ENCODE measurements around the gene FRMPD2. TPM values are rescaled to one million over a fixed set of nuclear protein-coding genes. Genes with fewer than 3 reads are reported as not detected.

FRMPD2 gene
- total RNA-seq, 1 donor from 2014 or later: not detected

- intact Hi-C loops (cut with DNase I): loop anchor here (2.0 to 5.0 kb wide), 3 partner anchors 217 to 806 kb away; no protein-coding TSS in a partner anchor
- no peak for DNase-seq (ENCODE audit: low spot score in 2 of 2)
- peak overlapping the region; percentile 94 to 96 for H3K27ac ChIP-seq
- no peaks in the 10 kb centered on the region for H3K27me3 ChIP-seq
- H3K4me3 ChIP-seq: peak overlapping the region; percentile 88 to 99
- TF ChIP-seq, protein P1, sequence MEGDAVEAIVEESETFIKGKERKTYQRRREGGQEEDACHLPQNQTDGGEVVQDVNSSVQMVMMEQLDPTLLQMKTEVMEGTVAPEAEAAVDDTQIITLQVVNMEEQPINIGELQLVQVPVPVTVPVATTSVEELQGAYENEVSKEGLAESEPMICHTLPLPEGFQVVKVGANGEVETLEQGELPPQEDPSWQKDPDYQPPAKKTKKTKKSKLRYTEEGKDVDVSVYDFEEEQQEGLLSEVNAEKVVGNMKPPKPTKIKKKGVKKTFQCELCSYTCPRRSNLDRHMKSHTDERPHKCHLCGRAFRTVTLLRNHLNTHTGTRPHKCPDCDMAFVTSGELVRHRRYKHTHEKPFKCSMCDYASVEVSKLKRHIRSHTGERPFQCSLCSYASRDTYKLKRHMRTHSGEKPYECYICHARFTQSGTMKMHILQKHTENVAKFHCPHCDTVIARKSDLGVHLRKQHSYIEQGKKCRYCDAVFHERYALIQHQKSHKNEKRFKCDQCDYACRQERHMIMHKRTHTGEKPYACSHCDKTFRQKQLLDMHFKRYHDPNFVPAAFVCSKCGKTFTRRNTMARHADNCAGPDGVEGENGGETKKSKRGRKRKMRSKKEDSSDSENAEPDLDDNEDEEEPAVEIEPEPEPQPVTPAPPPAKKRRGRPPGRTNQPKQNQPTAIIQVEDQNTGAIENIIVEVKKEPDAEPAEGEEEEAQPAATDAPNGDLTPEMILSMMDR (IDR thresholded peaks at IDR 0.05): no peak
- no peaks in the 10 kb centered on the region for H3K36me3 ChIP-seq
- H3K9me3 ChIP-seq: no peaks in the 10 kb centered on the region
- peaks cover 0 to 7% of the 10 kb centered on the region in 2 donors for H3K4me1 ChIP-seq
These were observed 31.4 kb upstream of the FRMPD2 start for GRCh38 chr10:48305905-48306264.

GRCh38 chr10:48302515-48303476 is 28.3 kb upstream of the FRMPD2 start:
- TF ChIP-seq, protein P1 (IDR thresholded peaks at IDR 0.05): no peak
- intact Hi-C loops (cut with DNase I): no loop called here

GRCh38 chr10:48300556-48300955 is 26.1 kb upstream of the FRMPD2 start:
- Histone ChIP-seq H3K27me3 (no peaks in the 10 kb centered on the region), H3K4me3 (no peak overlapping the region), H3K4me1 (no peaks in the 10 kb centered on the region), H3K27ac (no peak overlapping the region), H3K36me3 (no peaks in the 10 kb centered on the region), H3K9me3 (no peaks in the 10 kb centered on the region)
- TF ChIP-seq, protein P1 (IDR thresholded peaks at IDR 0.05): no peak
- no peak for DNase-seq (ENCODE audit: low spot score in 2 of 2)
- intact Hi-C loops (cut with DNase I): no loop called here

More at GRCh38 chr10:48302515-48303476, 28.3 kb upstream of the FRMPD2 start:
- Histone ChIP-seq H3K4me1 (peaks cover 0 to 5% of the 10 kb centered on the region in 2 donors), H3K9me3 (no peaks in the 10 kb centered on the region), H3K4me3 (no peak overlapping the region), H3K27me3 (no peaks in the 10 kb centered on the region), H3K36me3 (no peaks in the 10 kb centered on the region), H3K27ac (no peak overlapping the region)
- DNase-seq (ENCODE audit: low spot score in 2 of 2): no peak

DNA sequence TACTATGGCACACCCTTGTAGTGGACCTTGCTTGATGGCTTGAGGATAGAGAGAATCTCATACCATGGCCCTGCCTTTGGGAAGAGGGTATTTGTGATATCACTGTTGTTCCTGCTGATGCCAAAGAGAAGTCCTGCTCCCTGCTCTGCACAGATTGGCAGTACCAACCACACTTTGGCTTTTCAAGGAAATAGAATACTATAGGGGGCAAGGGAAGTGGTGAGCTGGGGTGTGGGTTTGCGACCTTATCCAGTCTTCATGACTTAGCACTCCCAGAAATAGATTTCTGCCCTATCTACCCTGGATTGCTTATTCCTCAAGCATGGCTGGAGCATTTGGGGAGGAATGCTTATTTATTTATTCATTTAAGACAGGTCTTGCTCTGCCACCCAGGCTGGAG is 25.2 kb upstream of the FRMPD2 start:
- H3K36me3 ChIP-seq: no peaks in the 10 kb centered on the region
- H3K27ac ChIP-seq: no peak overlapping the region
- H3K27me3 ChIP-seq: no peaks in the 10 kb centered on the region
- no peaks in the 10 kb centered on the region for H3K9me3 ChIP-seq
- no peak overlapping the region for H3K4me3 ChIP-seq
- no peaks in the 10 kb centered on the region for H3K4me1 ChIP-seq
- intact Hi-C loops (cut with DNase I): no loop called here
- DNase-seq (ENCODE audit: low spot score in 2 of 2): no peak
- TF ChIP-seq, protein P1 (IDR thresholded peaks at IDR 0.05): no peak

DNA sequence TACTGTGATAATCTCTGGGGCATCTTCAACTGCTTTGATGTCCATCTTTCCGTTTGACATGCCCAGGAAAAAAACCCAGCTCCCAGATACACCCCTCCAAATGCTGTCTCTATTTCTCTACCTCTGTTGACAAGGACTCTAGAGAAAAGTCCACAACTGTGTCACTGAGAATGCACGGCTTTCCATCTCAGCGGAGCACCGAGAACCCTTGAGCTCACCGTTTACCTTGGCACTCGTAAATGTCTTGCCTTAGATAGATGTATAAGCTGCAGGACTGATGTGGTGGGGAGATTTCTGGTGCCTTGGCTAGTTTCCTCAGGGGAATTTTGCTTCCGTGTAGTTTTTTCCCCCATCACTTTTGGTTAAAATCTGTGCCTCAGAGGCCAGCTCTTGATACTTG is 24.6 kb upstream of the FRMPD2 start:
- H3K9me3 ChIP-seq: no peaks in the 10 kb centered on the region
- no peaks in the 10 kb centered on the region for H3K4me1 ChIP-seq
- intact Hi-C loops (cut with DNase I): no loop called here
- H3K4me3 ChIP-seq: no peak overlapping the region
- DNase-seq (ENCODE audit: low spot score in 2 of 2): no peak
- H3K27ac ChIP-seq: no peak overlapping the region
- TF ChIP-seq, protein P1 (IDR thresholded peaks at IDR 0.05): no peak
- H3K36me3 ChIP-seq: no peaks in the 10 kb centered on the region
- no peaks in the 10 kb centered on the region for H3K27me3 ChIP-seq

Measured in ascending aorta (tissue), 2 donors.